Measurements from ENCODE around the gene CORO6. TPM values are rescaled to one million over a fixed set of nuclear protein-coding genes. Genes with fewer than 3 reads are reported as not detected.

CORO6 gene
- total RNA-seq, 1 experiment from 2014 or later: 2.3 TPM

GRCh38 chr17:29570521-29570920, 52.2 kb downstream of the CORO6 start:
- no peak overlapping the region for H3K9ac ChIP-seq (ENCODE audit: extremely low read depth, insufficient read length, low read length)
- H2BK20ac ChIP-seq (ENCODE audit: low read depth, low read length, poor library complexity, severe bottlenecking): no peak overlapping the region
- H4K5ac ChIP-seq (ENCODE audit: insufficient read length, low read depth, low read length): no peak overlapping the region
- no peak overlapping the region for H2BK5ac ChIP-seq (ENCODE audit: insufficient read length, low read length)
- no peak overlapping the region for H3K27ac ChIP-seq (ENCODE audit: insufficient read length, low read depth, low read length)
- no peak overlapping the region for H4K8ac ChIP-seq (replicated peaks; ENCODE audit: insufficient read length, low read depth, low read length)
- Mint-ChIP-seq H3K36me3 (ENCODE audit: insufficient read depth in 1 of 3, low read depth in 3 of 3) (peaks cover 8 to 29% (median 25%) of the 10 kb centered on the region in 3 experiments; a peak in 6 of 7 replicates), H3K4me3 (peak overlapping the region in 1 of 2 experiments; percentile 66; a peak in 3 of 5 replicates), H3K9me3 (no peaks in the 10 kb centered on the region; a peak in 1 of 5 replicates), H3K4me1 (peaks cover 13 to 23% of the 10 kb centered on the region in 2 experiments), H3K27ac (no peak overlapping the region), H3K27me3 (ENCODE audit: low read depth) (peaks cover 30% of the 10 kb centered on the region)
- H3K4ac ChIP-seq (ENCODE audit: low read depth, low read length): no peak overlapping the region
- DNase-seq: no peak
- no peaks in the 10 kb centered on the region for H3K4me1 ChIP-seq (ENCODE audit: insufficient read depth, low read length)
- H2BK15ac ChIP-seq (ENCODE audit: low read depth, low read length): no peak overlapping the region
- no CpG with 5 or more reads among the region's 7 CpGs for WGBS (ENCODE audit: extremely low coverage, insufficient read length, low lambda C conversion rate)
- no peak overlapping the region for H3K56ac ChIP-seq (ENCODE audit: insufficient read length, low read depth, low read length)
- peaks cover 4% of the 10 kb centered on the region; the same call in 1 of the 2 replicates for H3K27me3 ChIP-seq (ENCODE audit: insufficient read depth, low read length)
- H3K23me2 ChIP-seq (ENCODE audit: insufficient read length, low read depth, low read length, poor library complexity, severe bottlenecking): peaks cover 23% of the 10 kb centered on the region
- H2AK5ac ChIP-seq (ENCODE audit: insufficient read length, low read length): no peak overlapping the region
- H2BK12ac ChIP-seq (ENCODE audit: insufficient read length, low read depth, low read length): no peak overlapping the region
- no peak overlapping the region for H2AFZ ChIP-seq (ENCODE audit: low read length)
- no peak overlapping the region for H2BK120ac ChIP-seq (ENCODE audit: low read depth, low read length, poor library complexity, severe bottlenecking)
- no peak for TF ChIP-seq CTCF (conservative IDR thresholded peaks at IDR 0.05)
- no peak overlapping the region for H3K4me2 ChIP-seq (ENCODE audit: insufficient read depth, insufficient read length, low read length)
- no peak overlapping the region for H3T11ph ChIP-seq (ENCODE audit: low read length)
- H3K23ac ChIP-seq (ENCODE audit: insufficient read length, low read depth, low read length): no peak overlapping the region
- no peaks in the 10 kb centered on the region for H4K20me1 ChIP-seq (ENCODE audit: control insufficient read depth, insufficient read depth, insufficient read length)
- H3K9me3 ChIP-seq (ENCODE audit: control insufficient read depth, low read depth, low read length): no peaks in the 10 kb centered on the region
- H3K18ac ChIP-seq (ENCODE audit: insufficient read length, low read depth, low read length): no peak overlapping the region
- no peak overlapping the region for H3K14ac ChIP-seq (ENCODE audit: insufficient read depth, low read length)
- no peak overlapping the region for H4K91ac ChIP-seq (ENCODE audit: insufficient read length, low read depth, low read length)
- H3K79me2 ChIP-seq (ENCODE audit: insufficient read depth, low read length): no peaks in the 10 kb centered on the region
- H3K79me1 ChIP-seq (ENCODE audit: insufficient read depth, low read depth, low read length, poor library complexity, severe bottlenecking): no peaks in the 10 kb centered on the region
